HG02678 (cell line): Measurements from ENCODE around the gene SPAG8.

Source experiments
- ATAC-seq: cut with Tn5 transposase; IDR thresholded peaks from one replicate; pipeline ENCODE4 v1.9.1; 2021; ENCODE audit warnings: mild to moderate bottlenecking, moderate library complexity; ENCODE audit not compliant: unreplicated experiment

The SPAG8 gene

DNA sequence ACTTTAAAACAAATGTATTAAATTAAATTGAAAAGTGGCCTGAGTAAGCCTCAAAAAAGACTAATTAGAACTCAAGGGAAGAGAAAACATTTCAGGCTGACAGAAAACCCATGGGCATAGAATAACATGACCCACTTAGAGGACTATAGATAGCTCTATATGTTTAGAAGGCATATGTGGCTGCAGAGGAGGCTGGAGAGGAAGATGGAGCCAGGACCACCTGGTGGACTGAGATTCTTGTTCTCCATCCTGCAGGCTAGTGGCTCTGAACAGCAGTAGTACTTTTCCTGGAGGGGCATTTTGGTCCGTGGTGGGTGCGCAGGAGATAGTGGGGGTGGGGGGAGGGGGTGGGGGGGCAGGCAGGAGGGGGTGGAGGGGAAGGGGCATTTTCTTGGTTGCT, 31.0 kb downstream of the SPAG8 start:
- no peak for ATAC-seq

GRCh38 chr9:35778496-35778895, 33.6 kb downstream of the SPAG8 start:
- ATAC-seq: no peak

GRCh38 chr9:35776018-35776417, 36.0 kb downstream of the SPAG8 start:
- no peak for ATAC-seq

DNA sequence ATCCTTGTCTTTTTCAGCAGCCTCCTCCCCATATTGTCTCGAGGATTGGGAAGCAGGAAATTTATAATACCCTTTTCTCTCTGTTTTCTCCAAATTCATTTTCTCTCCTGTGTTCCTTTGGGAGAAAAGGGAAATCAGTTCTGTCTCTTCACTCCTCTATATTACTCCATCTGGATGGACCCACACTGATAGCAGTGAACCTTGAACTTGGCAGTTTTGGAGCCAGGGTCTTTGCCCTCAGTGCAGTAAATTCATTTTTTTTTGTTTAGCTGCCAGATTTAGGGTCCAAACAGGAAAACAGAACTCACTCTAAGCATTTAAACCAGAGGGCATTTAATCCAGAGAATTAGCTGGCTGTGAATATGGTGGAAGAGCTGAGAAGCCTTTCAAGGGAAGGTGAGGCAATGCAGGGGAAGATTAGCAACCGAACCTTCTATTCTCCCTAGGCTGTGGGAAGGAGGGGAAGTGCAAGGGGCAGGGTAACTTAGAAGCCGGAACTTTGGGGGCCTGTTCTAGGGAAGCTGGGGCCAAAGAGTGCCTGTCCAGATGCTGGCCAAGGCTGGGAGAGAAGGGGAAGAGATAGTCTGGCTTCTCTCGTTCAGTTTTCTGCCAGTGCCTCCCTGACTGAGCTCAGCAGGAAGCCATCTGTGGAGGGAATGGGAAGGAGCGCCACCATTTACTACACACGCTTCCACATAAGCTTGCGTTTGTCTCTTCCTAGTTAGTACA, 37.0 kb downstream of the SPAG8 start:
- ATAC-seq: no peak

DNA sequence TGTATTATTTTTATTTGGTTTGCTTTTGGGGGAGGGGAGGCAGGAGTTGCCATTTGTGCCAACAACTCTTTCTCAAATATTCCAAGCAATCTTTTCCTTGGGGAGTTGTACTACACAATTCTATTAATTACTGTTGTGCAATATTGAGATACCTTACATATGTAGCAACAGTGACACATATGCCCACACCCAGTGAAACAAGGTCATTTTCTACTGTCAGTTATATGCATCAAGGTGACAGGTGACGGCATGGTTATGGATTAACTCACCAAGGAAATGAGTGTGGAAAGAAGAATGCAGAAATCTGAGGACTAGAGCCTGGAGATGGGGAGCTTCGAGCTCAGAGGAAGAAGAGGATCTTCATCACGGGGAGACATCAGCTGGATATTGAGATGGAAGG, 40.1 kb downstream of the SPAG8 start:
- no peak for ATAC-seq

GRCh38 chr9:35771534-35771933, 40.5 kb downstream of the SPAG8 start:
- no peak for ATAC-seq

DNA sequence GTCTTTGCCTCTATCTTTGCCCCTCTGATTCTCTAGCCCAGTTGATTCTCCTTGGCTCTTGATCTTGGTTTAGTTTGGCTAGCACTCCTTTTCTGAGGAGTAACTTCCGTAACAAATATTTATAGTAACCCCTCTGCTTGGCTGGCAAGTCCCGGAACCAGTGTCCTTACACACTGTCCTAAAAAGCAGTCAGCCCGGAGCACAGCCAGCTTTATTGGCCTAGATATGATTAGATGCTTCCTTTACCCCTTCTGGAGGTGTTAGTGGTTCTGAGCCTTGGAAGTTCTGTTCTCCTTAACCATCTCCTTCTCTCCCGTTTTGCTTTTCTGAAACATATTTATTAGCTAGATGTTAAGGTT, 41.0 kb downstream of the SPAG8 start:
- no peak for ATAC-seq

DNA sequence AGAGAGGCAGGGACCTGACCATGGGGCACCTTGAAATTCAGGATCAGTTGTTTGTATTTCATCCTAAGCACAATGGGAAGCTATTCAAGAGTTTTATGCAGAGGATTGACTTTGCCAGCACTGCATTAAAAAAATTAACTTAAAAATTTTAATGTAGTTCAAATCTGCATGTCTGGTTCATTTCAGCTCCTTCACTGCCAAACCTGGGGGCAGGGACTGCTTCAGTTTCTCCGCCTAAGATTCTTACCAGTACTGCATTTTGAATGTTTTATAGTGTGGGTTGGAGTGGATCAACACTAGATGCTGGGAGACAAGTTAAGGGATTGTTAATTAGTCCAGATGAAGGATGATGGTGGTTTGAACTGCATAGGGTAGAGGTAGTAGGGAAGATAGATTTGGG, 42.3 kb downstream of the SPAG8 start:
- no peak for ATAC-seq

DNA sequence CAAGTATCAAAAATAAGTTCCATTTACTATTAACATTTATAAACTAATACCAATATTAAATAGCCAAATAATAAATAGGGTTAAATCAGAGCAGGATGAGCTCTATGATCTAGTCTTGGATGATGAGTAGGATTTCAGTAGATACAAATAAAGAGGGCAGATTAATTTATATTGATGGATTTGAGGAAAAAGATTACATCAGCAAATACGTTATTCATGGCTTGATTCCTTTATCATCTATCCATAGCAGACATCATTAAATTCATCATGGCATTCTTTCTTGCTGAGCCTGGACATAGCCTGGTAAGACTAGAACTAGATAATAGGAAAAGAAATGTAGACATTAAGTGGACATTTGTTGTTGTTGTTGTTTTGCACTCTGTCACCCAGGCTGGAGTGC, 44.6 kb downstream of the SPAG8 start:
- no peak for ATAC-seq

DNA sequence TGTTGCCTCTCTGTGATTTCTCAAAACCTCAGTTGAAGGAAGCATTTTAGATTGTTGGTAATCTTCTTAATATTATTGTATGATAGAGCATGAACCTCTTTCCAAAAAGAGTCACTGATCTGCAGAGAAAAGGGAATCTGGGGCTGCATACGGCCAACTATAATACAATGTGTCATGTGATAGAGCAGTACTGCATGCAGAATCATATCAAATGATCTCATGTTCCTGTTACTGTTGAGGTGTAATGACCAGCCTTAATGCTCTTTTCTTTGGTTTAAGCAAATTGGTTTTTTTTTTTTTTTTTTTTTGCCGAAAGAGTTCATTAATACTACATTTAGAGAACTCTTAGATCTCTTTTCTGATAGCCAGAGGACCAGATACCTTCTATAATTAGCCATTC, 45.1 kb downstream of the SPAG8 start:
- no peak for ATAC-seq

GRCh38 chr9:35763803-35764202, 48.3 kb downstream of the SPAG8 start:
- no peak for ATAC-seq

DNA sequence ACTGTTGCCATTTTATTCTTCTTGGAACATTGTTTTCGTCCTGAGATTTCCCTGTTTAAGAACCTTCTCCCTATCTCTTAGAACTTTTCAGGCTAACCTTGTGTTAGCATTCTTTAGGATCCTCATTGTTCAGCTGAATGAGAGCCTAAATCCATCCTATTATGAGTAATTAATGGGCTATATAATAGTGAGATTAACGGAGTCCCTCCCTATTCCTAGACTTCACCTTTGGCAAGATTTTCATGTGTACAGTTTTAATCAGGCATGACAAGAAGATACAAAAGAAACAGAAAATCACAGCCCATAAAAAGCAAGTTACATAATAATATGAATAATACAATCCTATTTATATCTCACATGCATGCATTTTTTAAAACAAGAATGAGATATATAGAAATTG, 48.9 kb downstream of the SPAG8 start:
- no peak for ATAC-seq

DNA sequence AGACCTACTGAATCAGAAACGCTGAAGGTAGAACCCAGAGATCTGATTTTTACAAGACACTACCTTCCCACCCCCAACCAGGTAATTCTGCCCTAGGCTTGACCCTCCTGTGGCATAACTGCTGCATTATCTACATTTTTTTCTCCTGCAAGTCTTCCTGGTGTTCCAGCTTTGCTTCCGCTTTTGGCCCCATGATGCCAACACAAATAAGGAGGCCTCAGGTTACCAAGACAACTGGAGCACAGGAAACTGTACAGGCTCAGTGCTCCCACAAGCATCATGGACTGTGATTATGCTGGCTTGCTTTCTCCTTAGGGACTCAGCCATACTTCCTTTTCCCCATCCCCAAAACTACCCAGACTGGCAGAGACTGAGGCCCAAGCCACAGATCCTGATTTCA, 51.4 kb downstream of the SPAG8 start:
- no peak for ATAC-seq

DNA sequence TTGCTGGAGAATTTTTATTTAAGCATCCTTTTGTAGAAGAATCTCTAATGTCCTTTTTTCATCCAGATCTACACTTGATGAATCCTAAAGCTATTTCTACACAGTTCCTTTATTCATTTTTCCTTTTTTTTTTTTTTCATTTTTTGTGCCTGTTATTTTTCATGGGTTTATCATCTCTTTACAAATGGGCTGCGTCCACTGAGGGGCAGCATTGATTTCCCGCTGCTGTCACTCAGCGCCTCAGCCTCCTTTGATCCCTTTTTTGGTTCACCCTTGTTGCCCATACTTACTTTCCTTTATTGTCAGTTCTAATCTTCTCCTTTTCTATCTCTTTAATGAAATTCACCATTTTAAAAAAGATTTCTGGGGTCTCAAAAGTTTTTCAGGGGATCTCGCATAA, 52.3 kb downstream of the SPAG8 start:
- no peak for ATAC-seq
